H1 (cell line): Measurements from ENCODE around the gene ISG20L2. TPM values are rescaled to one million over a fixed set of nuclear protein-coding genes. Genes with fewer than 3 reads are reported as not detected.

Experiments
- CBX5 ChIP-seq: fragments of 300-800, 300-1000 bp; sonication (generic); IDR thresholded peaks from 2 replicates; pipeline ENCODE4 v1.7.1; 2016; ENCODE audit warnings: antibody characterized with exemption, low read length, low read depth
- EGR1 ChIP-seq: IDR thresholded peaks from 2 replicates; pipeline ENCODE4 v1.6.1; 2011; ENCODE audit warnings: low read depth, low read length, borderline replicate concordance
- EP300 ChIP-seq, 2 experiments: IDR thresholded peaks; 1 replicate in 1 of 2; 2 replicates in 1 of 2; pipeline ENCODE4 v1.6.1; 2011 to 2012; ENCODE audit warnings: low read depth in 2 of 2, low read length in 2 of 2, mild to moderate bottlenecking in 2 of 2, borderline replicate concordance in 1 of 2, inconsistent platforms in 1 of 2, moderate library complexity in 1 of 2
- EZH2 ChIP-seq: fragments of 200-600 bp; sonication (generic); IDR thresholded peaks from 2 replicates; pipeline ENCODE4 v1.7.1; 2012; ENCODE audit warnings: low read depth, mild to moderate bottlenecking, moderate library complexity, low read length, inconsistent platforms; ENCODE audit not compliant: severe bottlenecking
- GTF2F1 ChIP-seq: IDR thresholded peaks from 2 replicates; pipeline ENCODE4 v1.6.1; 2012; ENCODE audit warnings: low read depth, low read length, improper control_type of control experiment, borderline replicate concordance
- KDM1A ChIP-seq: fragments of 200-600, 300-600 bp; sonication (generic); IDR thresholded peaks from 2 replicates; pipeline ENCODE4 v1.7.1; 2016; ENCODE audit warnings: mild to moderate bottlenecking, low read length, borderline replicate concordance
- MAFK ChIP-seq: IDR thresholded peaks from 2 replicates; pipeline ENCODE4 v1.6.1; 2012; ENCODE audit warnings: low read depth, mild to moderate bottlenecking, improper control_type of control experiment, low read length
- POLR2A ChIP-seq, 2 experiments: IDR thresholded peaks; 1 replicate in 1 of 2; 2 replicates in 1 of 2; pipeline ENCODE4 v1.6.1; 2011; ENCODE audit warnings: low read depth in 2 of 2, low read length in 2 of 2, mild to moderate bottlenecking in 2 of 2; ENCODE audit errors: control extremely low read depth in 1 of 2
- POLR2AphosphoS5 ChIP-seq: IDR thresholded peaks from 2 replicates; pipeline ENCODE4 v1.6.1; 2011; ENCODE audit warnings: low read depth, low read length
- RAD21 ChIP-seq, 2 experiments: IDR thresholded peaks in 1 of 2; conservative IDR thresholded peaks in 1 of 2; 2 replicates each; pipeline ENCODE4 v1.6.1; 2011; ENCODE audit warnings: low read depth in 2 of 2, low read length in 2 of 2, improper control_type of control experiment in 1 of 2, inconsistent platforms in 1 of 2, mild to moderate bottlenecking in 1 of 2, moderate library complexity in 1 of 2
- RFX5 ChIP-seq: IDR thresholded peaks from 2 replicates; pipeline ENCODE4 v1.6.1; 2011; ENCODE audit warnings: low read depth, low read length, improper control_type of control experiment, borderline replicate concordance
- RXRA ChIP-seq: IDR thresholded peaks from 2 replicates; pipeline ENCODE4 v1.6.1; 2011; ENCODE audit warnings: low read depth, mild to moderate bottlenecking, low read length, moderate library complexity; ENCODE audit not compliant: insufficient read depth
- SAP30 ChIP-seq: fragments of 300-600 bp; sonication (generic); IDR thresholded peaks from 2 replicates; pipeline ENCODE4 v1.7.1; 2012; ENCODE audit warnings: low read length, moderate library complexity, mild to moderate bottlenecking, inconsistent platforms; ENCODE audit not compliant: insufficient read depth, insufficient replicate concordance
- SIN3A ChIP-seq, 2 experiments: IDR thresholded peaks in 1 of 2; conservative IDR thresholded peaks in 1 of 2; 2 replicates each; pipeline ENCODE4 v1.6.1; 2011 to 2012; ENCODE audit warnings: low read length in 2 of 2, improper control_type of control experiment in 1 of 2, low read depth in 1 of 2, mild to moderate bottlenecking in 1 of 2
- SIRT6 ChIP-seq: IDR thresholded peaks from one replicate; pipeline ENCODE4 v1.7.1; 2012; ENCODE audit warnings: low read length, inconsistent platforms
- SP2 ChIP-seq: IDR thresholded peaks from 2 replicates; pipeline ENCODE4 v1.6.1; 2012; ENCODE audit warnings: mild to moderate bottlenecking, low read length, inconsistent platforms
- SUZ12 ChIP-seq: fragments of 200-600 bp; sonication (generic); IDR thresholded peaks from 2 replicates; pipeline ENCODE4 v1.6.1; 2012; ENCODE audit warnings: mild to moderate bottlenecking, inconsistent platforms, low read length, moderate library complexity, mixed read lengths
- TBP ChIP-seq: IDR thresholded peaks from 2 replicates; pipeline ENCODE4 v1.6.1; 2011; ENCODE audit warnings: low read depth, low read length, improper control_type of control experiment
- TCF12 ChIP-seq: IDR thresholded peaks from 2 replicates; pipeline ENCODE4 v1.6.1; 2011; ENCODE audit warnings: low read depth, mild to moderate bottlenecking, low read length
- TEAD4 ChIP-seq: IDR thresholded peaks from 2 replicates; pipeline ENCODE4 v1.6.1; 2012; ENCODE audit warnings: low read depth, low read length, inconsistent platforms, mixed read lengths
- polyA plus RNA-seq, 7 experiments: library from polyadenylated mRNA; depleted of rRNA in 3 of 7; stranded (reverse) in 5 of 7; unstranded in 2 of 7; fragments of >200 nt in 5 of 7; fragments of 200-250 nt in 2 of 7; gene quantifications; 1 replicate in 5 of 7; 2 replicates in 1 of 7; 4 replicates in 1 of 7; pipeline versions ENCODE4 v1.2.1 to v1.2.3, GENCODE V29; 2011 to 2013; ENCODE audit warnings: missing spikeins in 2 of 7, mixed read lengths in 2 of 7
- total RNA-seq: library from RNA; stranded (reverse); fragmentation: NEBNext Ultra II Directional; extraction: Animal tissue kit (Norgen Biotek cat#: 25700); gene quantifications from 2 replicates; pipeline ENCODE4 v1.2.1, GENCODE V29; 2021
- TF ChIP-seq, protein P1 (sequence below): IDR thresholded peaks from 2 replicates; pipeline ENCODE4 v1.6.1; 2011; ENCODE audit warnings: low read length, improper control_type of control experiment
- TF ChIP-seq, protein P2 (sequence below): IDR thresholded peaks from 2 replicates; pipeline ENCODE4 v1.6.1; 2012; ENCODE audit warnings: inconsistent platforms

ISG20L2 gene
- total and polyA plus RNA-seq, 2 of the 8 experiments (the other 6 are each of a cell fraction or from before 2014, with no cell fraction given) = 47.5 to 53.0 TPM

DNA sequence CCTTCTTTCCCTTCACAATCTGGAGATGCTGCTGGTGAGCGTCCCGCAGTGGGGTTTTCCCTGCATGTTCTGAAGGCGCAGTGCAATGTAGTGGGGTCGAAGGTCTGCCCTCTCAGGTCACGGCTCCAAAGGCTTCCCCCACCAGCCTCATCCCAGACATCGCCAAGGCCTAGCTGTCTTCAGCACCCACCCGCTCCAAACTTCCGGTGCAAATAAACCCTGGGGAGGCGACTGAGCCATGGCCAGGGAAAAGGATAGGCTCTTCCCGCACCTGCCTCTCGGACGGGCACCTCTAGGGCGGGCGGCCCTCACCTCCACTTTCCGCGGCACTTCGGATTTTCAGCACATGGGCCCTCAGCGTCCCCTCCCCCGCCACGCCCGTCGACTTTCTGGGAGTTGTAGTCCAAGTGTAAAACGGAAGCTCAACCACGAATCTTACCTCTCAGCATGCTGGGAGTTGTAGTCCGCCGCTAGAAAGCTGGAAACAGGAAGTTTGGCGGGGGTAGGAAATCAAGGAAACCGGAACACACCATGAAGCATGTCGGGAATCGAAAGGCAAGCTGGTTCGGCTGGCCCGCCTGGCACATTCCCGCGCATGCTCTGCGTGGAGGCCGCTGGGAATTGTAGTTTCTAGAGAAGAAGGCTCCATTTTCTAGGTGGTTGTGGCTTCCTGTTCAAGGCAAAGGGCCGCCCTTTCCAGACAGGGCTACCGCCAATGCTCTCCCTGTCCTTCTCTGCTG is 12.3 kb upstream of the ISG20L2 start, which contains the start of gene MRPL24 (continued):
- TF ChIP-seq, protein P1, sequence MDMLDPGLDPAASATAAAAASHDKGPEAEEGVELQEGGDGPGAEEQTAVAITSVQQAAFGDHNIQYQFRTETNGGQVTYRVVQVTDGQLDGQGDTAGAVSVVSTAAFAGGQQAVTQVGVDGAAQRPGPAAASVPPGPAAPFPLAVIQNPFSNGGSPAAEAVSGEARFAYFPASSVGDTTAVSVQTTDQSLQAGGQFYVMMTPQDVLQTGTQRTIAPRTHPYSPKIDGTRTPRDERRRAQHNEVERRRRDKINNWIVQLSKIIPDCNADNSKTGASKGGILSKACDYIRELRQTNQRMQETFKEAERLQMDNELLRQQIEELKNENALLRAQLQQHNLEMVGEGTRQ = no peak; the same call in 1 of the 2 replicates
- TF ChIP-seq, protein P2, sequence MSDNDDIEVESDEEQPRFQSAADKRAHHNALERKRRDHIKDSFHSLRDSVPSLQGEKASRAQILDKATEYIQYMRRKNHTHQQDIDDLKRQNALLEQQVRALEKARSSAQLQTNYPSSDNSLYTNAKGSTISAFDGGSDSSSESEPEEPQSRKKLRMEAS = peak; percentile 95
- TF ChIP-seq MAFK (no peak), TCF12 (peak; percentile 53; the same call in 1 of the 2 replicates), POLR2A (IDR thresholded peaks at IDR 0.05; ENCODE audit: control extremely low read depth in 1 of 2, low read depth in 2 of 2, low read length in 2 of 2) (peak in 1 of 2 experiments; percentile 88; a peak in 2 of 3 replicates), EP300 (IDR thresholded peaks at IDR 0.05; ENCODE audit: borderline replicate concordance in 1 of 2, low read depth in 2 of 2, low read length in 2 of 2) (no peak), EZH2 (no peak), TEAD4 (peak; percentile 63), EGR1 (peak; percentile 49; the same call in 1 of the 2 replicates), SIRT6 (no peak), POLR2AphosphoS5 (peak; percentile 66; the same call in 1 of the 2 replicates), SUZ12 (no peak), CBX5 (no peak), KDM1A (no peak), SAP30 (peak; percentile 80), RXRA (no peak), TBP (peak; percentile 73), GTF2F1 (no peak), RAD21 (IDR thresholded peaks at IDR 0.05 in 1 of 2, conservative IDR thresholded peaks at IDR 0.05 in 1 of 2; ENCODE audit: low read depth in 2 of 2, low read length in 2 of 2) (0 out of 4 replicates have a peak, but pooled peaks of 1 of the 2 experiments have one; percentile 19), RFX5 (no peak), SP2 (no peak), SIN3A (conservative IDR thresholded peaks at IDR 0.05 in 1 of 2, IDR thresholded peaks at IDR 0.05 in 1 of 2; ENCODE audit: low read depth in 1 of 2, low read length in 2 of 2) (peak in 1 of 2 experiments; percentile 94; a peak in 2 of 4 replicates)
